SK-N-SH treated with all-trans-retinoic acid at 6 μM for 48 hours (cell line): ENCODE results near the gene SHOX.

ENCODE experiments used
- ATAC-seq: fragments of 200-7000 bp; cut with Tn5 transposase; 3 replicates; pipeline ENCODE4 v1.9.1; 2020; ENCODE audit warnings: mild to moderate bottlenecking, moderate library complexity
- ARNTL ChIP-seq: fragments of 450-650 bp; formaldehyde crosslinking; IDR thresholded peaks from 2 replicates; pipeline ENCODE4 v1.5.0; 2020; ENCODE audit warnings: low read depth, mild to moderate bottlenecking, moderate library complexity, borderline replicate concordance
- BACH2 ChIP-seq: fragments of 250-450 bp; sonication (Bioruptor Pico); IDR thresholded peaks from 2 replicates; pipeline ENCODE4 v1.9.0; 2021; ENCODE audit warnings: mild to moderate bottlenecking, borderline replicate concordance
- CREB5 ChIP-seq: fragments of 250-450 bp; sonication (Bioruptor Pico); IDR thresholded peaks from 2 replicates; pipeline ENCODE4 v1.5.1; 2020; ENCODE audit warnings: low read depth, mild to moderate bottlenecking, moderate library complexity
- CSDC2 ChIP-seq: fragments of 250-450 bp; sonication (Bioruptor Pico); IDR thresholded peaks from 2 replicates; pipeline ENCODE4 v1.5.0; 2020; ENCODE audit warnings: mild to moderate bottlenecking, moderate library complexity
- ESRRG ChIP-seq: fragments of 250-450 bp; sonication (Bioruptor Pico); IDR thresholded peaks from 2 replicates; pipeline ENCODE4 v1.6.1; 2021; ENCODE audit warnings: mild to moderate bottlenecking
- GLIS3 ChIP-seq: fragments of 250-450 bp; sonication (Bioruptor Pico); IDR thresholded peaks from 2 replicates; pipeline ENCODE4 v1.5.0; 2020; ENCODE audit warnings: mild to moderate bottlenecking, moderate library complexity
- ISL1 ChIP-seq: fragments of 250-450 bp; sonication (Bioruptor Pico); IDR thresholded peaks from 2 replicates; pipeline ENCODE4 v2.1.2; 2022; ENCODE audit warnings: mild to moderate bottlenecking, moderate library complexity
- OSR1 ChIP-seq: fragments of 250-450 bp; sonication (Bioruptor Pico); IDR thresholded peaks from 2 replicates; pipeline ENCODE4 v1.8.0; 2022; ENCODE audit warnings: moderate library complexity, mild to moderate bottlenecking, inconsistent platforms
- POU6F1 ChIP-seq: fragments of 250-450 bp; sonication (Bioruptor Pico); IDR thresholded peaks from 2 replicates; pipeline ENCODE4 v1.8.0; 2021; ENCODE audit warnings: low read depth, mild to moderate bottlenecking, moderate library complexity, borderline replicate concordance
- PPARA ChIP-seq: fragments of 250-450 bp; sonication (Bioruptor Pico); IDR thresholded peaks from 2 replicates; pipeline ENCODE4 v1.5.0; 2020; ENCODE audit warnings: mild to moderate bottlenecking, borderline replicate concordance
- SNAI2 ChIP-seq: fragments of 250-450 bp; sonication (Bioruptor Pico); IDR thresholded peaks from 2 replicates; pipeline ENCODE4 v1.5.0; 2020; ENCODE audit warnings: mild to moderate bottlenecking, moderate library complexity
- TCF4 ChIP-seq: fragments of 250-450 bp; sonication (Bioruptor Pico); IDR thresholded peaks from 2 replicates; pipeline ENCODE4 v1.8.0; 2021; ENCODE audit warnings: mild to moderate bottlenecking, moderate library complexity, borderline replicate concordance
- TOX ChIP-seq: fragments of 250-450 bp; sonication (Bioruptor Pico); IDR thresholded peaks from 2 replicates; pipeline ENCODE4 v1.8.0; 2021; ENCODE audit warnings: mild to moderate bottlenecking, moderate library complexity, borderline replicate concordance
- TSHZ2 ChIP-seq: fragments of 250-450 bp; sonication (Bioruptor Pico); IDR thresholded peaks from 2 replicates; pipeline ENCODE4 v1.5.0; 2020; ENCODE audit warnings: mild to moderate bottlenecking, moderate library complexity
- ZC3H10 ChIP-seq: fragments of 250-450 bp; sonication (Bioruptor Pico); IDR thresholded peaks from 2 replicates; pipeline ENCODE4 v1.5.1; 2021; ENCODE audit warnings: mild to moderate bottlenecking, moderate library complexity
- ZFP3 ChIP-seq: fragments of 250-450 bp; sonication (Bioruptor Pico); IDR thresholded peaks from 2 replicates; pipeline ENCODE4 v1.5.0; 2020; ENCODE audit warnings: mild to moderate bottlenecking, moderate library complexity
- ZFP30 ChIP-seq: fragments of 450-650 bp; formaldehyde crosslinking; IDR thresholded peaks from 2 replicates; pipeline ENCODE4 v1.5.0; 2022; ENCODE audit warnings: mild to moderate bottlenecking, moderate library complexity
- ZNF565 ChIP-seq: fragments of 450-650 bp; formaldehyde crosslinking; conservative IDR thresholded peaks from 2 replicates; pipeline ENCODE4 v1.5.0; 2020; ENCODE audit warnings: low read depth, mild to moderate bottlenecking, moderate library complexity
- ZNF70 ChIP-seq: fragments of 450-650 bp; formaldehyde crosslinking; IDR thresholded peaks from 2 replicates; pipeline ENCODE4 v1.5.0; 2020; ENCODE audit warnings: mild to moderate bottlenecking, moderate library complexity

The SHOX gene

GRCh38 chrX:672931-673330, 42.3 kb downstream of the SHOX start (continued):
- no peak for TF ChIP-seq CREB5 (CRISPR knock-in tag)
- TF ChIP-seq ESRRG (CRISPR knock-in tag): no peak
- no peak for TF ChIP-seq BACH2
- TF ChIP-seq GLIS3: no peak
- no peak for TF ChIP-seq ZNF565 (CRISPR knock-in tag)
- no peak for TF ChIP-seq OSR1 (CRISPR knock-in tag)
- no peak for TF ChIP-seq POU6F1

GRCh38 chrX:675279-675954, 44.8 kb downstream of the SHOX start:
- no peak for ATAC-seq
- TF ChIP-seq ESRRG (CRISPR knock-in tag) (no peak), PPARA (CRISPR knock-in tag) (no peak)

GRCh38 chrX:675955-676295, 45.3 kb downstream of the SHOX start:
- no peak for ATAC-seq
- TF ChIP-seq TCF4 (no peak), BACH2 (no peak)

- no peak for TF ChIP-seq ZC3H10
- TF ChIP-seq CREB5 (CRISPR knock-in tag): no peak
- no peak for TF ChIP-seq SNAI2 (CRISPR knock-in tag)
- no peak for TF ChIP-seq ZFP3 (CRISPR knock-in tag)
- TF ChIP-seq, all 23 proteins: peak for 0
- no peak for ATAC-seq
Observed at GRCh38 chrX:677376-677775, 46.8 kb downstream of the SHOX start.

- TF ChIP-seq TSHZ2 (CRISPR knock-in tag) (no peak), ZFP3 (CRISPR knock-in tag) (no peak), ZFP30 (no peak), ZC3H10 (no peak), ZNF565 (CRISPR knock-in tag) (no peak), CSDC2 (no peak), CREB5 (CRISPR knock-in tag) (no peak), ARNTL (CRISPR knock-in tag) (no peak), ESRRG (CRISPR knock-in tag) (no peak), ZNF70 (CRISPR knock-in tag) (no peak), POU6F1 (no peak), ISL1 (CRISPR knock-in tag) (no peak), PPARA (CRISPR knock-in tag) (no peak), TOX (CRISPR knock-in tag) (no peak), TCF4 (no peak), GLIS3 (no peak)
- TF ChIP-seq, all 23 proteins: peak for 0
- ATAC-seq: no peak
Observed at GRCh38 chrX:679291-679979, 48.8 kb downstream of the SHOX start.
